SKM-1 treated with dmso at 0.1 percent for 144 hours (cell line): ENCODE data around the gene ITPK1.

Experiments
- DNase-seq: peaks from one replicate; lab custom pipeline; 2025; ENCODE audit not compliant: unreplicated experiment; lab: John Stamatoyannopoulos, UW

Gene ITPK1

DNA sequence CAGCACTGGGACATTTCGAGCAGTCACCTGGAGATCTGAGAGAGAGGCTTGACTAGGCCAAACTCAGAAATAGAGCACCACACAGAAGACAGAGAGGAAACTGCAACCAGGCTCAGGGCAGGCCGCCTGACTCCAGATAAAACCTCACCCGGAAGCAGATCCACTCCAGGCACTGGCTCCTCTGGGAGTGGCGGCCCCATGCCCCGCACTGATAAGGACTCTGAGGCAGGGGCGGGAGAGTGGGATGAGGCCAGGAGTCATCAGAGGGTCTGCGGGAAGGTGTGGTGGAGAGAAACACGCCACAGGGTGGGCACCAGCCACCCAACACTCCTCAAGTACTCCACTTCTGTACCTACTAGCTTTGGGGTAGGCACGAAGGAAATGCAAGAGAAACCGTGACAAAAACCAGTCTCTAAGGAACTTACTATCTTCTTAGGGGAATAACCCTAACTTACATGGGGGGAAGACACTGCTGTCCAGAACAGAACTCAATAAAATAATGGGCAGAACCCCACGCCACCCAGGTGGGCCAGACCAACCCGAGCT lies 121.5 kb downstream of the ITPK1 start:
- no peak for DNase-seq

DNA sequence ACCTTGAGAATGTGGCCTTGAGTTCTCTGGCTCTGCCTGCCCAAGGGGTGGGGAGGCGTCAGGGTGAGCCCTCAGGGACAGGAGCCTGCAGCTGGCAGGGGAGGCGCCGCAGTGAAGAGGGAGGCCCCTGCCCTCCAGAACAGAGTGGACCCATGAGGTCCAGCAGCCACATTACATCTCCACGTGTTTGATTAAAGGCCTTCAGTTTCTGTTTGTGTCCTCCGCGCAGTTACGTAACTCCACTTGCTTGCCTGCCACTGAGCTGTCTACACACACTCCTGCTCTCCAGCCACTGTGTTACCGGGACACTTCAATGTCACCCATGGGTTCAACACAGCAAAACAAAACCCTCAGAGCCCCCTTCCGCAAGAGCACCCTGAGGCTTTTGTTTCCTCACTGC lies 122.4 kb downstream of the ITPK1 start:
- DNase-seq: no peak

DNA sequence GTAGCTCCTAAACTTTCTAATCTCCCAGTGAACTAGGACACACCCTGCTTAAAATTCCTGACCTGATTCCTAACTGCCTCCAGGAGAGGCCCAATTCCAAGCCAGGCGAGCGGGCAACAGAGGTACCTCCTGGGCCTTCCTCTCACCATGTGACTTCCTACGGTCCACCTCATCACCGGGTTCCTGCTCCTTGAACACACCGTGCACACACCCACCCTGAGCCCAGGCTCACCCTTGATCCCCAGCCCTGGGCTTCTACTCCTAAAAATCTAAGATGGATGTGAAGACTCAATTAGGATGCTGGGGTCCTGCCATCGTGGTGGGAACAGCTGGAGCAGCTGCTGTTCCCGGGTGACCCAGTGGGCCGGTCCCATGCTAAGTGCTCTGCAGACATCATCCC lies 124.2 kb downstream of the ITPK1 start:
- DNase-seq: no peak

DNA sequence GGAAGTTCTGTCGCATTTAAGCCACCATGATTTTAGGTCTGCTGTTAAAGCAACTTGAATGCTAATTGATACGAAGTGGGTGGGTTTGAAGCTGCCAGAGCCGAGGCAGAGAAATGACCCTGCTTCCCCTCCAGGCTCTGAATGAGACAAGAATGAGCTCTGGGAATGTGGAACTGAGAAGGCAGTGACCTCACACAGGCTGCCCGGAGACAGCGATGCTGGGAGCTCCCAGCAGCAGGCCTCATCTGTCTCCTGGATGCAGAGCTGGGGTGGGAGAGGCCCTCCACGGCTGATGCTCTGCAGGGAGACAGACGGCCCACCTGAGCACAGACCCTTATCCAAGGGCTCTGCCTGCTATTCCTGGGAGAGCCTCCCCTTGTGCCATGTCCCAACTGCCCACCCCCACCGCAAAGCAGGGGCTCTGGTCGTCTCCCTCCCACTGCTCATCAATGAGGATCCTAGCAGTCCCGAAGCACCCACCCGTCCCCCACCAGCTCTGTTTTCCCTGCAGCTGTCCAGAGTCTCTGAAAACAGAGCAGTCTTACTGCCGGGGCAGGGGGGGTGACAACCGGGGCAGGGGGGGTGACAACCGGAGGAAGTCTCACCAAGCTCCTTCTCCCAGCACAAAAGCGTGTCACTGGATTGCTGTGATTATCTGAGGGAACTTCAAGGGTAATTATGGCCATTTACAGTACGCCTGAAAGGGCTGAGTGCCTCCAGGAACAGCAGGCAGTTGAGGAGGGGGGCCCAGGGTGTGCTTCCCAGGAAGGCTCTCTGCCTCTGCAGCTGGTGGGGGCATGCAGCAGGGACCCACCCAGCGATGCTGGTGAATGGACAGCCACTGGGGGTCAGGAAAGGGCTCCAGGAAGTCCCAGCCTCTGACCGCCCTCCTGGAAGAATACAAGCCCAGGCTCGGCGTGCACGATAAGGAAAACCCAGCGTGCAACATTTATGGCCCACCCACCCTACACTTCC lies 125.0 kb downstream of the ITPK1 start:
- no peak for DNase-seq

DNA sequence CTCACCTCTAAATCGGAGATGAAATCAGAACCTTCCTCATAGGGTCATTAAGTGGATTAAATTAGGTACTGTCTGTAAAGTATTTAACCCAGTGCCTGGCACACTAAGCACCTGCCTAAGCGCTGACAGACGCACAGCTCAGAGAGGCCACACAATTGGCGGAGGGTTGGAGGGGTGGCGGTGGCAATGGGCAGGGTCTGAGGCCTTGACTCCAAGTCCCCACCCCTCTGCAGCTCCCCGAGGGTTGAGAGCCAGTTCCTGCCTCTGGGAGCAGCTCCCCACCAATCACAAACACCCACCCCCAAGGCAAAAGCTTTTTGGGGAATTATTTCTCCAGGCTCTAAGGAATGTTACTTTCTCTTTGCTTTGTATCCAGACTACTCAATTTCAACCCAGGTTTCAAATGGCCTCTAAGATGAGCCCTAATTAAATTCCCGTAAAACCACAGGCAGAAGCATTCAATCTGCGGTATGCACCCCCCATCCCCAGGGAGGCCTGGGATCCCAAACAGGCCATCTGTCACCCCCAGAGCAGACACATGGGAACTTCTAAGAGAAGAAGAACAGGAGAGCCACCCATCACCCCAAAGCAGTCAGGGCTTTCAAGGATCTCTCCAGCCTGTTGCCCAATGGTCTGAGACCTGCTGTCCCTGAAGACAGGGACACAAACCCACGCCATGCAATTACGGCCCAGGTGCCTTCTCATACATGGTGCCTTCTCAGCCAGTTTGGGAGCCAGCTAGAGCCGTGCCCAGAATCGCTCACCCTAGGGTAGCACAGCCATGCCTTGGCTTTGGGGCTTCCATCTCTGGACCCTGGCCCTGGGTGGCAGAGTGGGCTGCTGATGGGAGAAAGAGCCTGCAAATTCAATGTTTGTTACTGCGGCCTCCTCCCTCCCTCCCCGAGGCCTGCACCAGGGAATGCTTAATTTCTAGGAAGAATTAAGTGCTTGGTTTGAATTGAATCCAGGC lies 126.7 kb downstream of the ITPK1 start:
- no peak for DNase-seq

DNA sequence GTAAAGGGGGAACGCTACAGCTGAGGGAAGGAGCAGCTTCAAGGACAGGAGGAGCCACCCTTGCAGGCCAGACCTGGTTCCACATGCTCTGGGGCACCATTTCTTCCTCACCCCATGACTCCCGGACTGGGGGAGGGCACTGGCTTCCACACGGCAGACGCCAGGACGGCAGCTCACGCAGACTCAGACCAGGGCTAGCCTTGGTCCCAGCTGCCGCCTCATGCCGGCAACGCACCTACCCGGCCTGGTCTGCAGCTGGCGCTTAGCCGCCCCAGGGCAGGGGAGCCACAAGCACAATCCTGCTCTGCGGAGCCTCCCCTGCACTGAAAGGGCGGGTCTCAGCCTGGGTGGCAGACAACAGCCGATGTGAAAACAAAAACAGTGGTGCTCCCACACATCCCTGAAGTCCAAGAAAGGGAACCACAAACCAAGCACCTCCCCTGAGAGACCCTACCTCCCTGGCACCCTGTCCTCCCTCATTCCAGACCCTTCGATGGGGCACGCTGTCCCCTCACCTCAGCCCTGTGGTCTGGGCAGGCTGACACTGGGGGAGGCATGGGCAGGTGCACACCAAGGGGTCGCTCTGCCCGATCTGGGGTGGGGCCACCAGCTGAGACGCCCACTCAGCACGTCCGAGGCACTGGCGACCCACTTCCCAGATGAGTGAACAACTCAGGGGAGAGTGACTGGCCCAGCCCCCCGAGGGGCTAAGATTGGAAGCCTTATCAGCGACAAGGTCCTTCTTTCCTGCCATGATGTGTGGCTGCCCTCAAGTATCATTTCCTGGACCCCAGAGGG lies 127.8 kb downstream of the ITPK1 start:
- no peak for DNase-seq

DNA sequence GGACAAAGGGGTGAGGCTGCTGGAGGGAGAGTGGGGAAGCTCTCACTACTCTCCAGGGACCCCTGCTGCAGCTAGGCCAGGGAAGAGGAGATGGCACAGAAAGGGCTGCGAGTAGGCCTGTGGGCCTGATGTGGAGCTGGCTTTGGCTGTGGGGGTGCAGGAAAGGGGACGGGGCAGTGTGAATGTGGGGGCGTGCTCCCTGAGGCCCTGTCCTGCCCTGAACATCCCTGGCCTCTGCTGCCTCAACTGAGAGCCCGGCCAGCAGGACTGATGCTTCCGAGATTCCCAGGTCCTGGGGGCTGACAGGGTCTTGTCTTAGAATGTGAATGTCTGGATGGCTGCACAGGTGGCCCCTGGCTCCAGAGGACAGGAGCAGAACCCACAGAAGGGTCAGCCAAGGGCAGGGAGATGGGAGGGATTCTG lies 128.6 kb downstream of the ITPK1 start:
- DNase-seq: no peak

DNA sequence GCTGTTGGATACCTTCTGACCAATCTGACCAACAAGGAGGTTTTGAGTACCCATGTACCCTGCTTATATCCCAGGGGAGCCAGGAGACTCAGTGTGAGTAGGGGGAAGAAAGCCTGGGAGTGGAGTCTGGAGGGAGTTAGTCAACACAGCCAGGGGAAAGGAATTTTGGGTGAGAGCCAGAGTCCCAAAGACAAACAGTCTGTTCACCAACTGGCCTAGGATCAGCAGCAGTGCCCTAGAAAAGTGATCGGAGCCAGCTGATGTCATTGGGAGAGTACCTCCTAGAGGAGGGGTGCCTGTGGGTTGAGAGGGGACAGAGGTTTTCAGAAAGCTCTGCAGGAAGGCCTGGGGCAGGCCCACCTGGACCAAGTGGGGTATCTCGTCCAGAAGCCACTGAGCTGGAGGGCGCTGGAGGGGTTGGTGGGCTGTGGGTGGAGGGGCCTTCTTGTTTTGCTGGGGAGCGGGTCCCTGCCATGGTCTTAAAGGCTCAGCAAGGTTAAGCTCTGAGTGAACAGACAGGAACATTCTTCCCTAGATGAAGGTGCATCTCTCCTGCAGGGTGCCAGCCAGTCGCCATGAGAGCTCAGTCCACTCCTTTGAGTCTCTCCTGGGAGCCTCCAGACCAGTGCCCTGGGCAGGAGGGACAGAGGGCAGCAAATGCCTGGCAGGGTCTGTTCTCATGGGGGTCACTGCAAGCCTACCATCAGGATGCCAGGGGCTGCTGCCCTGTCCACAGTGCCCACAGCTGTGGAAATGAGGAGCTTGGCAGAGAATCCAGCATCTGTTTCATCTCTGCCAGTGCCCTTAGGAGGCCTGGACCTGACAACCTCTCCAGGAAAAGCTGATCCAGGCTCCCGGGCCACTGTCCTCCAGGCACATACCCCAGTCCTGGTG lies 129.2 kb downstream of the ITPK1 start:
- no peak for DNase-seq

DNA sequence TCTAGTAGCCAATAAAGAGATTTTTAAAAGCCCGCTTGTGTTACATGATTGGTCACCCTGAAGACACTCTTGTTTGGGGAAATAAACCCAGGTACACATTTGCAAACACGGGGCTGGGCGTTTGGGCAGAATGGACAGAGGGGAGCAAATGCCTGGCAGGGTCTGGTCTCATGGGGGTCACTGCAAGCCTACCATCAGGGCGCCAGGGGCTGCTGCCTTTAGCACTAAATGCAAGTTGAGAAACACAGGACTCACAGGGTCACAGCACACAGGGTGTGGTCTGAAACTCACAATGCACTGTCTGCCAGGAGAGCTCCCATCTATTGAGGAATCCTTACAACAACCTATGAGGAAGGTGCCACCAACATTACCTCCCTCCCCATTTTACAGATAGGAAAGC lies 130.2 kb downstream of the ITPK1 start:
- no peak for DNase-seq

DNA sequence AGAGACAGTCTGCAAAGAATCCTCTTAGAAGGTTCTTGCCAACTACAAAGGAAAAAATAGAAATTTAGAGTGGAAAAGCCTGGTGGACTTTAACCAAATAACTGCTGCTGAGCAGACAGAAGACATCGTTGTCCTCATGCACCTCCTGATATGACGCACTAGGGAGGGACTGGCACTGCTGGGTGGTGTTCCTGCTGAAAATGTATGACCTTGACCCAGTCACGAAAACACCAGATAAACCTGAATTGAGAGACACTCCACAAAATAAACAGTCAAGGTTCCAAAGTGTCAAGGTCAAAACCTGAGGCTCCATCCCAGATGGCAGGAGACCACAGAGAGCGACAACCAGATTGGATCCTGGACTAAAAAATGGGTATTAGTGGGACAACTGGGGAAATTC lies 130.8 kb downstream of the ITPK1 start:
- no peak for DNase-seq

DNA sequence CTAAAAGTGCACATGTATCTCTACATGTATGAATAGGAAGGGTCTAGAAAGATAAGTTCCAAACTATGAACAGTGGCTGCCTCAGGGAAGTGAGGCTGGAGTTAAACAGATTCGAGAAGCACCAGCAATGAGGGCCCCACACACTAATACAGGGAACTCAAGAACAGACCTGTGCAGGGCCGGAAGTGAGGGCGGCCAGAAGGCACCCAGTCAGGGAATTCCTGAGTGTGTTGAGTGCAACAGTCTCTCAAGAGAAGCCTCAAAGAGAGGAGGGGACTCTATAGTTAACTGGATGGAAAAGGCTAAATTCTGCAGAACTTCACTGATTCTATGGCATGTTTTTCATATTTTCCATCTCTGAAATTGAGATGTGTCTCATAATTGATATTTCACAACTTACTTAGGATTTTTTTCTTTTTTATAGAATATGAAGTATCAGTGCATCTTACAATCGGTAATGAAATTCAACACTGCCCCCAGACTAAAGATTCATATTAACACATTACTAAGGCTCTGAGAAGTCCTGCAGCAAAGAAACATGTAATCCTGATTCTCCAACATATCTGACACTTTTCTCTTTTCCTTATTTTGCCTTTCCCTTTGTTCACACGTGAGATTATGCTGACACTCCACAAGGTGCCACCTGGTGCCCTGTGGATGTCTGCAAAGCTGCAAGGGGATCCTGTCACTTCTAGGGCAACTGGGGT lies 131.5 kb downstream of the ITPK1 start:
- DNase-seq: no peak

DNA sequence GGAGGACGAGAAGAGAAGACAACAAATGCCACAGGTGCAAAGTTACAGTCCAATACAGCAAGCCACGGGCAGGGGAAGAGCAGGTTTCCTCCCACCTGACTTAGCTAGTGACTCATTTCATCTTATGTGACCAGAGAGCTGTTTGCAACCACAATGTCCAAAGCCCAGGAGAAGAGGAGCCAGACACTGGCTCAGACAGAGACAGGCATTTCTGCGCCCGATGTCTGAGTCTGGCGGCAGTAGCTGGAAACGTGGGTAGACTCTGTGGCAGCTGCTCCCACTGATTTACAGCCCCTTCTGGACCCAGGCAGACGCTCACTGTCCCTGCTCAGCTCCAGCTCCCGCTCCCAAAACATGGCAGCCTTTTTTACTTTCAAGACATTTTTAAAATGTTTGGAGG lies 132.8 kb downstream of the ITPK1 start:
- DNase-seq: no peak

DNA sequence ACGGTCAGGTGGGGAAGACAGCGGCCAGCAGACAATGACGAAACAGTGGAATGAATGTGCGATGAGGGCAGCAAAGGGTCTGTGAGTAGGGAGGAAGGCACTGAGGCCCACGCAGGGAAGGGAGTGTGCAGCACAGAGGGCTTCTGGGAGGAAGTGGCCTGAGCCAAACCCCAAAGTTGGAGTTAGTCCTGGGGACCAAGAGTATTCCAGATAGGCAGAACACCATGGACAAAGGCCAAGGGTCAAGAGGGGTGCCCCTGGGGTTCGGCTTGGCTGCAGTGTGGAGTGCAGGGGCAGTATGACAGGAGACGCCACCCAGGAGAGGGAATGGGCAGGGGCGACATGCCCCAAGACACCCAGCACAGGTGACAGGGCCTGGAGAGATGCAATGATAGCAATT lies 134.0 kb downstream of the ITPK1 start:
- no peak for DNase-seq

DNA sequence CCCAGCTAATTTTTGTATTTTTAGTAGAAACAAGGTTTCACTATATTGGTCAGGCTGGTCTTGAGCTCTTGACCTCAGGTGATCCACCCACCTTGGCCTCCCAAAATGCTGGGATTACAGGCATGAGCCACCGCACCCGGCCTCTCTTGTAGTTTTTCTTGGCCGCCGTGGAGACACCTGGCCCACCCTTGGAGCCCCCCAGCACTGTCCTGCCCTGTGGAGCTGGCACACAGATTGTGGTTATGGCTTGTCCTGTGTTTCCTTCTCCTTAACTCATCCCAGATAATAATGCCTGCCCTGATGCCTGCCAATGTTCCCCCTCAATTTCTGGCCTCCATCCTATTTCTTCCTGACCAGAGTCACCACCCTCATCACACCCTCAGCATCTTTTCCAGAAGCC lies 134.9 kb downstream of the ITPK1 start:
- no peak for DNase-seq

DNA sequence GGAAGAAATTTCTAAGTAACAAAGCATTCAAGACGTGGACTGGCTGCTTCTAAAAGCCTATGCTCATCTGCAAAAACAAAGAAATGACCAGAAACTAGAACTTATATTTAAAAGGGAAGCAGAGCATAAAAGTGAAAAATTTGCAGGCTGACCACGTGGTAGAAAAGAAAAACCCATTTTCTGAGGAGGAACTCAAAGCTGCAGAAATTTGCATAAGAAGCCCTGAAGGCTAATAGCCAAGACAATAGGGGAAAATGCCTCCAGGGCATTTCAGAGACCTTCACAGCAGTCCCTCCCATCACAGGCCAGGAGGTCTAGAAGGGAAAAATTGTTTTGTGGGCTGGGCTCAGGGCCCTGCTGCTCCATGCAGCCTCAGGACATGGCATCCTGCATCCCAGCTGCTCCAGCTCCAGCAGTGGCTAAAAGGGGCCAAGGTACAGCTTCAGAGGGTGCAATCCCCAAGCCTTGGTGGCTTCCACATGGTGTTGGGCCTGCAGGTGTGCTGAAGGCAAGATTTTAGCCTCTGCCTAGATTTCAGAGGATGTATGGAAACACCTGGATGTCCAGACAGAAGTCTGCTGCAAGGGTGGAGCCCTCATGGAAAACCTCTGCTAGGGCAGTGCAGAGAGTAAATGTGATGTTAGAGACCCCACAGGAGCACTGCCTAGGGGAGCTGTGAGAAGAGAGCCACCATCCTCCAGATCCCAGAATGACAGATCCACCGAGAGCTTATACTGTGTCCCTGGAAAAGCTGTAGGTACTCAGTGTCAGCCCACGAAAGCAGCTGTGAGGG lies 137.3 kb downstream of the ITPK1 start:
- DNase-seq: no peak

DNA sequence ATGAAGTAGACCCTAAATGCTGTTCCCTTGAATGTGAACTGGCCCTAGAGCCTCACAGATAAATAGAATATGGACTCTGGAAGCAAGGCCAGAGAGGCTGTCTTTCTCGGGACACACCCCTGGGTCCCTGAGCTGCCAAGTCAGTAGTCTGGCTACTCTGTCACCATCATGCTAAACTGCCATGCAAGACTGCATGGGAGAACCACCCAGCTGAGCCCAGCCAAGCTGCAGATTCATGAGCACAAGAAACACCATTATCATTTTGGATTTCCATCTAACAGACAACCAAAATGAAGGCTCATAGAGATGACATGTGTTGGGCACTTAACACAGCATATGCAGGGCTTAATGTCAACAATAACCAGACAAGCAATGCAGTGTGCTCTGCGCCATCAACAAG lies 139.5 kb downstream of the ITPK1 start:
- DNase-seq: no peak

DNA sequence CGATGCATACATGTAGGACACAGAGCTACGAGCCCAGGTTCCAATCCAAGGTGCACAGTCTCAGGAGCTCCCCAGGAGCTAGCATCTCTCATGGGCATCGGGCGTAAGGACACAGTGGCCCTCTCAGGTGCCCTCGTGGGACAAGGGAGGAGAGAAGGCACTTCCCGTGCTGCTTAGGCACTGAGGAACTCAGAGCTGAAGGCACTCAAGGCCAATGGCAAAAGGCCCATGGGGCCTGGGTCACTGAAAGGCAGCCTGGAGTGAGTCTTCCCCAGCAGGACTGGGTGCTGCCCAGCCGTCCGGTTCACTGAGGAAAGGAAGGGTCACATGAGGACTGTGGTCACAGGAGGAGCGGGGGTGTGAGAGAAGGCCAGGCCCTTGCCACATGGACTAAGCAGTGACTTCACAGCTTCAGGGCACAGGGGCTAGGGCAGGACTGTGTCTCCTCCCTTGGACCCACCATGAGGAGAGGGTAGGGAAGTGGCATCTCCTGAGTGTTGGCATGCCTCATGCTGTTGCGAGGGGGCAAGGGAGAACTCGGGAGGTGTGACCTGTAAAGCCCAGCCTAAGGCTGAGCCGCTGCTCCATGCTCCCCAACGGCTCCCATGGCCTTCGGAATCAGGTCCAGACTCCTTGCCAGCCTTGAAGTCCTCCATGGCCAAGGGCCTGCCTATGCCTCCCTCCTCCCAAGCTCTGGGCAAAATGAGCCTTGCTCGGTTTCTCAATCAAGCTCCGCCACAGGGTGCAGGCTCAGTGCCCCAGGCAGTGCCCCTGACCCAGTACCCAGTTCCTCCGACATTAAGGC lies 141.0 kb downstream of the ITPK1 start:
- no peak for DNase-seq
